Smooth muscle cell (in vitro differentiated cells): ENCODE results near the gene ING3. TPM values are rescaled to one million over a fixed set of nuclear protein-coding genes. Genes with fewer than 3 reads are reported as not detected.

ENCODE experiments used
- DNase-seq: peaks from one replicate; lab custom pipeline; 2025; ENCODE audit not compliant: unreplicated experiment; lab: John Stamatoyannopoulos, UW
- H2AFZ ChIP-seq: fragments of 200-600 bp; sonication (generic); 2 replicates; pipeline ENCODE4 v1.6.0; 2016; ENCODE audit warnings: antibody characterized with exemption, low read depth, mild to moderate bottlenecking
- H3F3A ChIP-seq: fragments of 200-600 bp; sonication (generic); 2 replicates; pipeline ENCODE4 v1.6.0; 2017; ENCODE audit warnings: antibody characterized with exemption, low read depth
- H3K27ac ChIP-seq: fragments of 200-600 bp; sonication (generic); 2 replicates; pipeline ENCODE4 v1.5.1; 2016; ENCODE audit warnings: low read depth, mild to moderate bottlenecking
- H3K27me3 ChIP-seq: fragments of 200-600 bp; sonication (generic); 2 replicates; pipeline ENCODE4 v1.6.1; 2016; ENCODE audit warnings: low read depth, mild to moderate bottlenecking
- H3K36me3 ChIP-seq: fragments of 200-600 bp; sonication (generic); 2 replicates; pipeline ENCODE4 v1.5.1; 2016; ENCODE audit warnings: low read depth
- H3K4me1 ChIP-seq: fragments of 200-600 bp; sonication (generic); 2 replicates; pipeline ENCODE4 v1.5.1; 2016; ENCODE audit warnings: low read depth
- H3K4me2 ChIP-seq: fragments of 200-600 bp; sonication (generic); 2 replicates; pipeline ENCODE4 v1.6.0; 2016; ENCODE audit warnings: mild to moderate bottlenecking
- H3K4me3 ChIP-seq: fragments of 200-600 bp; sonication (generic); 2 replicates; pipeline ENCODE4 v1.5.1; 2016; ENCODE audit warnings: mild to moderate bottlenecking
- H3K79me2 ChIP-seq: fragments of 200-600 bp; sonication (generic); 2 replicates; pipeline ENCODE4 v1.6.0; 2016; ENCODE audit warnings: low read depth, mild to moderate bottlenecking
- H3K9ac ChIP-seq: fragments of 200-600 bp; sonication (generic); 2 replicates; pipeline ENCODE4 v1.6.0; 2016; ENCODE audit warnings: low read depth
- H3K9me3 ChIP-seq: fragments of 200-600 bp; sonication (generic); replicated peaks from 2 replicates; pipeline ENCODE4 v1.5.1; 2016; ENCODE audit warnings: low read depth
- H4K20me1 ChIP-seq: fragments of 200-600 bp; sonication (generic); 2 replicates; pipeline ENCODE4 v1.6.0; 2016; ENCODE audit warnings: low read depth
- CTCF ChIP-seq: fragments of 200-600 bp; sonication (generic); IDR thresholded peaks from 2 replicates; pipeline ENCODE4 v1.5.1; 2017; ENCODE audit warnings: borderline replicate concordance, mild to moderate bottlenecking, antibody characterized with exemption; ENCODE audit not compliant: insufficient read depth, poor library complexity, severe bottlenecking
- WGBS: methylation state at CpG from one replicate; pipeline ENCODE4 v1.1.7; 2016; ENCODE audit warnings: low lambda C conversion rate; 5-methylcytosine and 5-hydroxymethylcytosine counted together
- polyA plus RNA-seq: library from polyadenylated mRNA; unstranded; fragments of >200 nt; fragmentation: Nextera tagmentation; extraction: Ambion mirVana; gene quantifications from 2 replicates; pipeline ENCODE4 v1.2.1, GENCODE V29; 2016
- total RNA-seq: library from RNA; depleted of rRNA; stranded (reverse); fragments of >200 nt; gene quantifications from 2 replicates; pipeline ENCODE4 v1.2.3, GENCODE V29; 2014

ING3 gene
- total and polyA plus RNA-seq, 2 experiments from 2014 or later = 8.4 to 11.8 TPM

GRCh38 chr7:120991581-120991980 is 41.0 kb downstream of the ING3 start:
- Histone ChIP-seq H2AFZ (peak overlapping the region; percentile 26), H3K4me3 (peak overlapping the region; percentile 59), H3K4me2 (peak overlapping the region; percentile 91), H3K4me1 (peaks cover 11% of the 10 kb centered on the region), H3K9me3 (no peaks in the 10 kb centered on the region), H3F3A (peaks cover 18% of the 10 kb centered on the region), H3K79me2 (peaks cover 39% of the 10 kb centered on the region), H4K20me1 (no peaks in the 10 kb centered on the region), H3K9ac (peak overlapping the region; percentile 61), H3K36me3 (no peaks in the 10 kb centered on the region), H3K27me3 (no peaks in the 10 kb centered on the region), H3K27ac (peak overlapping the region; percentile 90)
- DNase-seq = no peak
- TF ChIP-seq CTCF = no peak
- WGBS = 32% methylated on average over 2 of the region's 2 CpGs

GRCh38 chr7:120992272-120992964 is 41.8 kb downstream of the ING3 start:
- no peaks in the 10 kb centered on the region for H3K9me3 ChIP-seq
- no peak for TF ChIP-seq CTCF
- peak overlapping the region; percentile 90 for H3K27ac ChIP-seq
- DNase-seq = no peak
- H3K4me3 ChIP-seq = peak overlapping the region; percentile 59
- H3K36me3 ChIP-seq = no peaks in the 10 kb centered on the region
- peak overlapping the region; percentile 61 for H3K9ac ChIP-seq
- H3K79me2 ChIP-seq = peaks cover 39% of the 10 kb centered on the region
- H2AFZ ChIP-seq = peak overlapping the region; percentile 26
- no peaks in the 10 kb centered on the region for H3K27me3 ChIP-seq
- H4K20me1 ChIP-seq = no peaks in the 10 kb centered on the region
- peaks cover 11% of the 10 kb centered on the region for H3K4me1 ChIP-seq
- peak overlapping the region; percentile 91 for H3K4me2 ChIP-seq
- H3F3A ChIP-seq = peaks cover 18% of the 10 kb centered on the region

GRCh38 chr7:120992965-120993494 is 42.5 kb downstream of the ING3 start:
- Histone ChIP-seq H3F3A (peaks cover 14% of the 10 kb centered on the region), H3K36me3 (no peaks in the 10 kb centered on the region), H4K20me1 (no peaks in the 10 kb centered on the region), H3K9me3 (no peaks in the 10 kb centered on the region), H3K79me2 (peaks cover 39% of the 10 kb centered on the region), H3K27ac (peak overlapping the region; percentile 90), H3K4me1 (peaks cover 9% of the 10 kb centered on the region), H3K4me2 (peak overlapping the region; percentile 91), H2AFZ (peak overlapping the region; percentile 26), H3K9ac (no peak overlapping the region), H3K27me3 (no peaks in the 10 kb centered on the region), H3K4me3 (peak overlapping the region; percentile 59)
- no peak for TF ChIP-seq CTCF
- DNase-seq = no peak
